Choroid plexus epithelial cell (primary cell): ENCODE measurements around the gene MMP10.

Experiments used
- DNase-seq: peaks from one replicate; pipeline ENCODE4 v3.0.0-alpha.2; 2010; ENCODE audit warnings: low read depth
- H3K4me3 ChIP-seq: 2 replicates; pipeline ENCODE4 v1.5.1; 2011; ENCODE audit warnings: low read depth, mild to moderate bottlenecking, control low read depth, low read length, moderate library complexity
- CTCF ChIP-seq: conservative IDR thresholded peaks from 2 replicates; pipeline ENCODE4 v1.5.1; 2011; ENCODE audit warnings: low read depth, mild to moderate bottlenecking, control low read depth, inconsistent platforms, low read length, moderate library complexity

Gene MMP10

GRCh38 chr11:102810950-102811660, 30.7 kb upstream of the MMP10 start:
- peak; percentile 68 for TF ChIP-seq CTCF
- H3K4me3 ChIP-seq: no peak overlapping the region
- DNase-seq: peak; percentile 61

GRCh38 chr11:102809971-102810370, 29.5 kb upstream of the MMP10 start:
- H3K4me3 ChIP-seq: no peak overlapping the region
- no peak for TF ChIP-seq CTCF
- no peak for DNase-seq

GRCh38 chr11:102807921-102808320, 27.5 kb upstream of the MMP10 start:
- no peak overlapping the region for H3K4me3 ChIP-seq
- peak; percentile 64 for DNase-seq
- peak; percentile 59 for TF ChIP-seq CTCF

GRCh38 chr11:102806296-102806695, 25.9 kb upstream of the MMP10 start:
- DNase-seq: peak; percentile 56
- TF ChIP-seq CTCF: no peak
- no peak overlapping the region for H3K4me3 ChIP-seq

GRCh38 chr11:102802341-102802740, 21.9 kb upstream of the MMP10 start:
- DNase-seq: peak; percentile 77
- no peak overlapping the region for H3K4me3 ChIP-seq
- TF ChIP-seq CTCF: no peak

GRCh38 chr11:102800767-102801166, 20.3 kb upstream of the MMP10 start:
- no peak overlapping the region for H3K4me3 ChIP-seq
- DNase-seq: no peak
- TF ChIP-seq CTCF: no peak

- TF ChIP-seq CTCF: no peak
- peak; percentile 20 for DNase-seq
- no peak overlapping the region for H3K4me3 ChIP-seq
These were observed 19.4 kb upstream of the MMP10 start for GRCh38 chr11:102799681-102800340.
